ENCODE data around the gene ARHGAP26.

ARHGAP26 gene

GRCh38 chr5:143036146-143036927, 266.2 kb downstream of the ARHGAP26 start:
- no peak for DNase-seq (ENCODE audit: low read depth in 2 of 2)

GRCh38 chr5:143037071-143037470, 266.9 kb downstream of the ARHGAP26 start:
- DNase-seq (ENCODE audit: low read depth in 2 of 2), result no peak

- no peak for DNase-seq (ENCODE audit: low read depth in 2 of 2)
These were observed 267.5 kb downstream of the ARHGAP26 start for GRCh38 chr5:143037708-143038107.

GRCh38 chr5:143040622-143041021, 270.4 kb downstream of the ARHGAP26 start:
- DNase-seq (ENCODE audit: low read depth in 2 of 2), result no peak

- DNase-seq (ENCODE audit: low read depth in 2 of 2), result no peak
These were observed 271.3 kb downstream of the ARHGAP26 start for GRCh38 chr5:143041461-143041860.

GRCh38 chr5:143041972-143042770, 272.0 kb downstream of the ARHGAP26 start:
- DNase-seq (ENCODE audit: low read depth in 2 of 2), result no peak

GRCh38 chr5:143044265-143044664, 274.1 kb downstream of the ARHGAP26 start:
- DNase-seq (ENCODE audit: low read depth in 2 of 2), result no peak

GRCh38 chr5:143045062-143045461, 274.9 kb downstream of the ARHGAP26 start:
- DNase-seq (ENCODE audit: low read depth in 2 of 2), result no peak

GRCh38 chr5:143046314-143046713, 276.1 kb downstream of the ARHGAP26 start:
- DNase-seq (ENCODE audit: low read depth in 2 of 2), result no peak

GRCh38 chr5:143047091-143047490, 276.9 kb downstream of the ARHGAP26 start:
- DNase-seq (ENCODE audit: low read depth in 2 of 2), result no peak

GRCh38 chr5:143050183-143050582, 280.0 kb downstream of the ARHGAP26 start:
- DNase-seq (ENCODE audit: low read depth in 2 of 2), result no peak

- no peak for DNase-seq (ENCODE audit: low read depth in 2 of 2)
These were observed 281.3 kb downstream of the ARHGAP26 start for GRCh38 chr5:143051244-143052058.

- no peak for DNase-seq (ENCODE audit: low read depth in 2 of 2)
These were observed 282.9 kb downstream of the ARHGAP26 start for GRCh38 chr5:143052967-143053682.

- no peak for DNase-seq (ENCODE audit: low read depth in 2 of 2)
These were observed 283.6 kb downstream of the ARHGAP26 start for GRCh38 chr5:143053780-143054179.

GRCh38 chr5:143054480-143054941, 284.3 kb downstream of the ARHGAP26 start:
- peak in 1 of 2 donors; percentile 27 for DNase-seq (ENCODE audit: low read depth in 2 of 2)

- no peak for DNase-seq (ENCODE audit: low read depth in 2 of 2)
These were observed 285.6 kb downstream of the ARHGAP26 start for GRCh38 chr5:143055596-143056338.

GRCh38 chr5:143056339-143056704, 286.1 kb downstream of the ARHGAP26 start:
- no peak for DNase-seq (ENCODE audit: low read depth in 2 of 2)

GRCh38 chr5:143056792-143057579, 286.8 kb downstream of the ARHGAP26 start:
- no peak for DNase-seq (ENCODE audit: low read depth in 2 of 2)

GRCh38 chr5:143057580-143057999, 287.4 kb downstream of the ARHGAP26 start:
- DNase-seq (ENCODE audit: low read depth in 2 of 2), result no peak

GRCh38 chr5:143059355-143059754, 289.2 kb downstream of the ARHGAP26 start:
- DNase-seq (ENCODE audit: low read depth in 2 of 2), result no peak

All from stimulated activated CD8-positive, alpha-beta memory T cell treated with anti-CD3 and anti-CD28 coated beads, Interleukin-7, amount 100 ng/mL, for 4 hours (primary cell).